ENCODE data around the gene SLC26A1.
"Not testable (repeated sequence)": the region's sequence is repeated elsewhere in the genome, so short reads cannot be mapped to it uniquely, and the experiment has no call there.

SLC26A1 gene

GRCh38 chr4:982814-983213, 10.4 kb downstream of the SLC26A1 start:
- no peaks in the 10 kb centered on the region for H3K36me3 ChIP-seq (ENCODE audit: control insufficient read depth, low read depth, low read length)
- H3K9ac ChIP-seq (ENCODE audit: low read length) = no peak overlapping the region
- H3K9me3 ChIP-seq (ENCODE audit: control insufficient read depth, low read depth, low read length) = no peaks in the 10 kb centered on the region
- H3K27ac ChIP-seq (ENCODE audit: low read length) = no peak overlapping the region
- H3K4me3 ChIP-seq (ENCODE audit: low read length) = no peak overlapping the region
- H3K27me3 ChIP-seq (ENCODE audit: control insufficient read depth, insufficient read depth, low read length) = peaks cover 39% of the 10 kb centered on the region
- H3K4me1 ChIP-seq (ENCODE audit: control insufficient read depth, low read depth, low read length) = peaks cover 5% of the 10 kb centered on the region

GRCh38 chr4:982291-982690, 10.9 kb downstream of the SLC26A1 start:
- peaks cover 5% of the 10 kb centered on the region for H3K4me1 ChIP-seq (ENCODE audit: control insufficient read depth, low read depth, low read length)
- H3K4me3 ChIP-seq (ENCODE audit: low read length) = no peak overlapping the region
- H3K9ac ChIP-seq (ENCODE audit: low read length) = no peak overlapping the region

GRCh38 chr4:978957-979701, 14.1 kb downstream of the SLC26A1 start:
- no peak overlapping the region for H3K4me3 ChIP-seq (ENCODE audit: low read length)
- peaks cover 10% of the 10 kb centered on the region for H3K27me3 ChIP-seq (ENCODE audit: control insufficient read depth, insufficient read depth, low read length)
- H3K9me3 ChIP-seq (ENCODE audit: control insufficient read depth, low read depth, low read length) = no peaks in the 10 kb centered on the region
- H3K4me1 ChIP-seq (ENCODE audit: control insufficient read depth, low read depth, low read length) = no peaks in the 10 kb centered on the region
- no peak overlapping the region for H3K27ac ChIP-seq (ENCODE audit: low read length)
- no peak overlapping the region for H3K9ac ChIP-seq (ENCODE audit: low read length)
- no peaks in the 10 kb centered on the region for H3K36me3 ChIP-seq (ENCODE audit: control insufficient read depth, low read depth, low read length)

More at GRCh38 chr4:982291-982690, 10.9 kb downstream of the SLC26A1 start:
- H3K9me3 ChIP-seq (ENCODE audit: control insufficient read depth, low read depth, low read length) = no peaks in the 10 kb centered on the region
- H3K36me3 ChIP-seq (ENCODE audit: control insufficient read depth, low read depth, low read length) = no peaks in the 10 kb centered on the region
- H3K27me3 ChIP-seq (ENCODE audit: control insufficient read depth, insufficient read depth, low read length) = peaks cover 33% of the 10 kb centered on the region
- H3K27ac ChIP-seq (ENCODE audit: low read length) = no peak overlapping the region

GRCh38 chr4:976016-976415, 17.2 kb downstream of the SLC26A1 start:
- not testable (repeated sequence) for H3K9ac ChIP-seq (ENCODE audit: low read length); H3K4me1 ChIP-seq (ENCODE audit: control insufficient read depth, low read depth, low read length); H3K27ac ChIP-seq (ENCODE audit: low read length); H3K9me3 ChIP-seq (ENCODE audit: control insufficient read depth, low read depth, low read length); H3K36me3 ChIP-seq (ENCODE audit: control insufficient read depth, low read depth, low read length); H3K4me3 ChIP-seq (ENCODE audit: low read length)
- peaks cover 31% of the 10 kb centered on the region for H3K27me3 ChIP-seq (ENCODE audit: control insufficient read depth, insufficient read depth, low read length)

- H3K9ac ChIP-seq (ENCODE audit: low read length) = no peak overlapping the region
- no peak overlapping the region for H3K27ac ChIP-seq (ENCODE audit: low read length)
- peaks cover 41% of the 10 kb centered on the region for H3K27me3 ChIP-seq (ENCODE audit: control insufficient read depth, insufficient read depth, low read length)
- no peaks in the 10 kb centered on the region for H3K9me3 ChIP-seq (ENCODE audit: control insufficient read depth, low read depth, low read length)
- H3K4me1 ChIP-seq (ENCODE audit: control insufficient read depth, low read depth, low read length) = no peaks in the 10 kb centered on the region
- no peak overlapping the region for H3K4me3 ChIP-seq (ENCODE audit: low read length)
- H3K36me3 ChIP-seq (ENCODE audit: control insufficient read depth, low read depth, low read length) = no peaks in the 10 kb centered on the region
Measured at GRCh38 chr4:974668-975067, 18.5 kb downstream of the SLC26A1 start.

- no peaks in the 10 kb centered on the region for H3K9me3 ChIP-seq (ENCODE audit: control insufficient read depth, low read depth, low read length)
- peak within 1 kb of the TSS; percentile 64 for H3K4me3 ChIP-seq (ENCODE audit: low read length)
- H3K36me3 ChIP-seq (ENCODE audit: control insufficient read depth, low read depth, low read length) = no peaks in the 10 kb centered on the region
- H3K27me3 ChIP-seq (ENCODE audit: control insufficient read depth, insufficient read depth, low read length) = peaks cover 48% of the 10 kb centered on the region
- no peak within 1 kb of the TSS for H3K27ac ChIP-seq (ENCODE audit: low read length)
- no peaks in the 10 kb centered on the region for H3K4me1 ChIP-seq (ENCODE audit: control insufficient read depth, low read depth, low read length)
- H3K9ac ChIP-seq (ENCODE audit: low read length) = no peak within 1 kb of the TSS
Measured at GRCh38 chr4:973431-974397, 19.5 kb downstream of the SLC26A1 start, which contains the start of gene DGKQ. Gene DGKQ (minus strand): TSS chr4:973569. CDS start chr4:973482, 87 bp downstream.

- Histone ChIP-seq H3K36me3 (ENCODE audit: control insufficient read depth, low read depth, low read length) (no peaks in the 10 kb centered on the region), H3K27ac (ENCODE audit: low read length) (no peak overlapping the region), H3K9me3 (ENCODE audit: control insufficient read depth, low read depth, low read length) (no peaks in the 10 kb centered on the region), H3K9ac (ENCODE audit: low read length) (no peak overlapping the region), H3K4me3 (ENCODE audit: low read length) (peak overlapping the region; percentile 64), H3K27me3 (ENCODE audit: control insufficient read depth, insufficient read depth, low read length) (peaks cover 57% of the 10 kb centered on the region), H3K4me1 (ENCODE audit: control insufficient read depth, low read depth, low read length) (no peaks in the 10 kb centered on the region)
Measured at GRCh38 chr4:972651-973424, 20.4 kb downstream of the SLC26A1 start.

GRCh38 chr4:971666-972500, 21.3 kb downstream of the SLC26A1 start:
- Histone ChIP-seq H3K27ac (ENCODE audit: low read length) (no peak overlapping the region), H3K9me3 (ENCODE audit: control insufficient read depth, low read depth, low read length) (no peaks in the 10 kb centered on the region), H3K9ac (ENCODE audit: low read length) (no peak overlapping the region), H3K36me3 (ENCODE audit: control insufficient read depth, low read depth, low read length) (no peaks in the 10 kb centered on the region), H3K4me3 (ENCODE audit: low read length) (no peak overlapping the region), H3K4me1 (ENCODE audit: control insufficient read depth, low read depth, low read length) (no peaks in the 10 kb centered on the region), H3K27me3 (ENCODE audit: control insufficient read depth, insufficient read depth, low read length) (peaks cover 66% of the 10 kb centered on the region)

GRCh38 chr4:970854-971520, 22.2 kb downstream of the SLC26A1 start:
- no peak overlapping the region for H3K4me3 ChIP-seq (ENCODE audit: low read length)
- no peaks in the 10 kb centered on the region for H3K36me3 ChIP-seq (ENCODE audit: control insufficient read depth, low read depth, low read length)
- peaks cover 74% of the 10 kb centered on the region for H3K27me3 ChIP-seq (ENCODE audit: control insufficient read depth, insufficient read depth, low read length)
- no peak overlapping the region for H3K27ac ChIP-seq (ENCODE audit: low read length)
- H3K4me1 ChIP-seq (ENCODE audit: control insufficient read depth, low read depth, low read length) = no peaks in the 10 kb centered on the region
- H3K9me3 ChIP-seq (ENCODE audit: control insufficient read depth, low read depth, low read length) = no peaks in the 10 kb centered on the region
- H3K9ac ChIP-seq (ENCODE audit: low read length) = no peak overlapping the region

- no peaks in the 10 kb centered on the region for H3K4me1 ChIP-seq (ENCODE audit: control insufficient read depth, low read depth, low read length)
- peaks cover 74% of the 10 kb centered on the region for H3K27me3 ChIP-seq (ENCODE audit: control insufficient read depth, insufficient read depth, low read length)
- no peak overlapping the region for H3K9ac ChIP-seq (ENCODE audit: low read length)
- H3K9me3 ChIP-seq (ENCODE audit: control insufficient read depth, low read depth, low read length) = no peaks in the 10 kb centered on the region
- no peak overlapping the region for H3K4me3 ChIP-seq (ENCODE audit: low read length)
- no peaks in the 10 kb centered on the region for H3K36me3 ChIP-seq (ENCODE audit: control insufficient read depth, low read depth, low read length)
- no peak overlapping the region for H3K27ac ChIP-seq (ENCODE audit: low read length)
Measured at GRCh38 chr4:970046-970745, 23.0 kb downstream of the SLC26A1 start.

Data from iPS-18a (cell line).